ENCODE measurements around the gene ANK3.

ANK3 gene

GRCh38 chr10:60343254-60343653, 46.4 kb downstream of the ANK3 start:
- H3K4me3 ChIP-seq (ENCODE audit: low read length): no peak overlapping the region
- no peak for TF ChIP-seq EZH2 (optimal IDR thresholded peaks at IDR 0.05; ENCODE audit: low read depth, low read length)
- no peak overlapping the region for H3K9ac ChIP-seq (ENCODE audit: low read length)
- no peak overlapping the region for H3K4me2 ChIP-seq (ENCODE audit: low read depth, low read length)
- H3K36me3 ChIP-seq (replicated peaks; ENCODE audit: insufficient read depth, low read length): no peaks in the 10 kb centered on the region
- H4K20me1 ChIP-seq (ENCODE audit: insufficient read depth, low read length): no peaks in the 10 kb centered on the region
- no peaks in the 10 kb centered on the region for H3K9me2 ChIP-seq (replicated peaks; ENCODE audit: insufficient read depth, low read length)
- H3K79me2 ChIP-seq (ENCODE audit: low read length): no peaks in the 10 kb centered on the region
- no peak for DNase-seq
- no peak overlapping the region for H2AFZ ChIP-seq (ENCODE audit: low read length)
- H3F3A ChIP-seq (ENCODE audit: insufficient read depth, low read length): no peaks in the 10 kb centered on the region
- H3K9me3 ChIP-seq (replicated peaks; ENCODE audit: insufficient read depth, low read length): no peaks in the 10 kb centered on the region
- no peak overlapping the region for H3K27ac ChIP-seq (ENCODE audit: low read length)
- H3K4me1 ChIP-seq (ENCODE audit: low read length): no peaks in the 10 kb centered on the region
- no peaks in the 10 kb centered on the region for H3K27me3 ChIP-seq (replicated peaks; ENCODE audit: insufficient read depth, low read length)

GRCh38 chr10:60341969-60342368, 47.7 kb downstream of the ANK3 start:
- no peaks in the 10 kb centered on the region for H3K4me1 ChIP-seq (ENCODE audit: low read length)
- H4K20me1 ChIP-seq (ENCODE audit: insufficient read depth, low read length): no peaks in the 10 kb centered on the region
- no peak overlapping the region for H3K27ac ChIP-seq (ENCODE audit: low read length)
- no peak overlapping the region for H3K4me2 ChIP-seq (ENCODE audit: low read depth, low read length)
- no peaks in the 10 kb centered on the region for H3F3A ChIP-seq (ENCODE audit: insufficient read depth, low read length)
- H3K79me2 ChIP-seq (ENCODE audit: low read length): no peaks in the 10 kb centered on the region
- H3K4me3 ChIP-seq (ENCODE audit: low read length): no peak overlapping the region
- no peak for DNase-seq
- H3K9me3 ChIP-seq (replicated peaks; ENCODE audit: insufficient read depth, low read length): no peaks in the 10 kb centered on the region
- H3K36me3 ChIP-seq (replicated peaks; ENCODE audit: insufficient read depth, low read length): no peaks in the 10 kb centered on the region
- no peak overlapping the region for H3K9ac ChIP-seq (ENCODE audit: low read length)
- TF ChIP-seq CTCF (IDR thresholded peaks at IDR 0.05; ENCODE audit: low read length): no peak
- TF ChIP-seq EZH2phosphoT487 (IDR thresholded peaks at IDR 0.05; ENCODE audit: low read length): no peak
- no peak for TF ChIP-seq EZH2 (optimal IDR thresholded peaks at IDR 0.05; ENCODE audit: low read depth, low read length)
- H3K27me3 ChIP-seq (replicated peaks; ENCODE audit: insufficient read depth, low read length): no peaks in the 10 kb centered on the region
- H2AFZ ChIP-seq (ENCODE audit: low read length): no peak overlapping the region
- no peaks in the 10 kb centered on the region for H3K9me2 ChIP-seq (replicated peaks; ENCODE audit: insufficient read depth, low read length)

GRCh38 chr10:60340973-60341372, 48.7 kb downstream of the ANK3 start:
- no peaks in the 10 kb centered on the region for H3K9me2 ChIP-seq (replicated peaks; ENCODE audit: insufficient read depth, low read length)
- H2AFZ ChIP-seq (ENCODE audit: low read length): no peak overlapping the region
- no peak overlapping the region for H3K4me2 ChIP-seq (ENCODE audit: low read depth, low read length)
- no peaks in the 10 kb centered on the region for H3K27me3 ChIP-seq (replicated peaks; ENCODE audit: insufficient read depth, low read length)
- H3K79me2 ChIP-seq (ENCODE audit: low read length): no peaks in the 10 kb centered on the region
- H3K36me3 ChIP-seq (replicated peaks; ENCODE audit: insufficient read depth, low read length): no peaks in the 10 kb centered on the region
- H3K9me3 ChIP-seq (replicated peaks; ENCODE audit: insufficient read depth, low read length): no peaks in the 10 kb centered on the region
- no peaks in the 10 kb centered on the region for H4K20me1 ChIP-seq (ENCODE audit: insufficient read depth, low read length)
- H3F3A ChIP-seq (ENCODE audit: insufficient read depth, low read length): no peaks in the 10 kb centered on the region
- H3K4me1 ChIP-seq (ENCODE audit: low read length): no peaks in the 10 kb centered on the region
- DNase-seq: no peak
- TF ChIP-seq CTCF (IDR thresholded peaks at IDR 0.05; ENCODE audit: low read length) (no peak), EZH2phosphoT487 (IDR thresholded peaks at IDR 0.05; ENCODE audit: low read length) (no peak), EZH2 (optimal IDR thresholded peaks at IDR 0.05; ENCODE audit: low read depth, low read length) (no peak)
- H3K4me3 ChIP-seq (ENCODE audit: low read length): no peak overlapping the region
- H3K27ac ChIP-seq (ENCODE audit: low read length): no peak overlapping the region
- H3K9ac ChIP-seq (ENCODE audit: low read length): no peak overlapping the region

GRCh38 chr10:60339757-60340156, 49.9 kb downstream of the ANK3 start:
- Histone ChIP-seq H3K9ac (ENCODE audit: low read length) (no peak overlapping the region), H4K20me1 (ENCODE audit: insufficient read depth, low read length) (no peaks in the 10 kb centered on the region), H3K4me3 (ENCODE audit: low read length) (no peak overlapping the region), H3K9me2 (replicated peaks; ENCODE audit: insufficient read depth, low read length) (no peaks in the 10 kb centered on the region), H3F3A (ENCODE audit: insufficient read depth, low read length) (no peaks in the 10 kb centered on the region), H3K27me3 (replicated peaks; ENCODE audit: insufficient read depth, low read length) (no peaks in the 10 kb centered on the region), H3K27ac (ENCODE audit: low read length) (no peak overlapping the region), H3K79me2 (ENCODE audit: low read length) (no peaks in the 10 kb centered on the region), H3K4me1 (ENCODE audit: low read length) (no peaks in the 10 kb centered on the region), H3K36me3 (replicated peaks; ENCODE audit: insufficient read depth, low read length) (no peaks in the 10 kb centered on the region), H3K9me3 (replicated peaks; ENCODE audit: insufficient read depth, low read length) (no peaks in the 10 kb centered on the region), H3K4me2 (ENCODE audit: low read depth, low read length) (no peak overlapping the region), H2AFZ (ENCODE audit: low read length) (no peak overlapping the region)
- no peak for DNase-seq
- no peak for TF ChIP-seq CTCF (IDR thresholded peaks at IDR 0.05; ENCODE audit: low read length)

Data from MM.1S (cell line).